SHP77 treated with DMSO at 0.1 percent for 48 hours (cell line): ENCODE measurements around the gene RPL23.

Source experiments
- DNase-seq: peaks from one replicate; lab custom pipeline; 2025; lab: John Stamatoyannopoulos, UW

Gene RPL23

GRCh38 chr17:38853292-38854219 lies at the start of gene RPL23:
Gene RPL23, minus strand, starts transcription at chr17:38853721. Its CDS starts 11 bp downstream, at chr17:38853710.
- DNase-seq, result peak; percentile 91

- no peak for DNase-seq
Measured at GRCh38 chr17:38900978-38901656, 47.6 kb upstream of the RPL23 start.

GRCh38 chr17:38899421-38899820 lies 45.9 kb upstream of the RPL23 start:
- no peak for DNase-seq

- DNase-seq, result no peak
Measured at GRCh38 chr17:38898812-38899348, 45.4 kb upstream of the RPL23 start.

GRCh38 chr17:38898291-38898679 lies 44.8 kb upstream of the RPL23 start:
- no peak for DNase-seq

GRCh38 chr17:38897671-38898290 lies 44.3 kb upstream of the RPL23 start:
- DNase-seq, result no peak

- no peak for DNase-seq
Measured at GRCh38 chr17:38897176-38897575, 43.7 kb upstream of the RPL23 start.

GRCh38 chr17:38896346-38896954 lies 42.9 kb upstream of the RPL23 start:
- no peak for DNase-seq

- DNase-seq, result no peak
Measured at GRCh38 chr17:38894276-38894675, 40.8 kb upstream of the RPL23 start.

- DNase-seq, result no peak
Measured at GRCh38 chr17:38893607-38894006, 40.1 kb upstream of the RPL23 start.

- DNase-seq, result no peak
Measured at GRCh38 chr17:38893113-38893512, 39.6 kb upstream of the RPL23 start.

- DNase-seq, result no peak
Measured at GRCh38 chr17:38892620-38893019, 39.1 kb upstream of the RPL23 start.

- DNase-seq, result no peak
Measured at GRCh38 chr17:38892083-38892482, 38.6 kb upstream of the RPL23 start.

- no peak for DNase-seq
Measured at GRCh38 chr17:38891441-38891840, 37.9 kb upstream of the RPL23 start.

GRCh38 chr17:38890410-38890746 lies 36.9 kb upstream of the RPL23 start:
- DNase-seq, result no peak

GRCh38 chr17:38889745-38890409 lies 36.4 kb upstream of the RPL23 start:
- DNase-seq, result no peak

GRCh38 chr17:38888842-38889241 lies 35.3 kb upstream of the RPL23 start:
- no peak for DNase-seq

GRCh38 chr17:38886643-38887010 lies 33.1 kb upstream of the RPL23 start:
- no peak for DNase-seq

- no peak for DNase-seq
Measured at GRCh38 chr17:38885728-38886642, 32.5 kb upstream of the RPL23 start.

- no peak for DNase-seq
Measured at GRCh38 chr17:38885044-38885727, 31.7 kb upstream of the RPL23 start.
